ENCODE results near the gene ARHGAP26.
A peak's percentile ranks its signal among the peaks of the same experiment; 100 is the strongest.
"Not testable (repeated sequence)": the region's sequence is repeated elsewhere in the genome, so short reads cannot be mapped to it uniquely, and the experiment has no call there.

ARHGAP26 gene

DNA sequence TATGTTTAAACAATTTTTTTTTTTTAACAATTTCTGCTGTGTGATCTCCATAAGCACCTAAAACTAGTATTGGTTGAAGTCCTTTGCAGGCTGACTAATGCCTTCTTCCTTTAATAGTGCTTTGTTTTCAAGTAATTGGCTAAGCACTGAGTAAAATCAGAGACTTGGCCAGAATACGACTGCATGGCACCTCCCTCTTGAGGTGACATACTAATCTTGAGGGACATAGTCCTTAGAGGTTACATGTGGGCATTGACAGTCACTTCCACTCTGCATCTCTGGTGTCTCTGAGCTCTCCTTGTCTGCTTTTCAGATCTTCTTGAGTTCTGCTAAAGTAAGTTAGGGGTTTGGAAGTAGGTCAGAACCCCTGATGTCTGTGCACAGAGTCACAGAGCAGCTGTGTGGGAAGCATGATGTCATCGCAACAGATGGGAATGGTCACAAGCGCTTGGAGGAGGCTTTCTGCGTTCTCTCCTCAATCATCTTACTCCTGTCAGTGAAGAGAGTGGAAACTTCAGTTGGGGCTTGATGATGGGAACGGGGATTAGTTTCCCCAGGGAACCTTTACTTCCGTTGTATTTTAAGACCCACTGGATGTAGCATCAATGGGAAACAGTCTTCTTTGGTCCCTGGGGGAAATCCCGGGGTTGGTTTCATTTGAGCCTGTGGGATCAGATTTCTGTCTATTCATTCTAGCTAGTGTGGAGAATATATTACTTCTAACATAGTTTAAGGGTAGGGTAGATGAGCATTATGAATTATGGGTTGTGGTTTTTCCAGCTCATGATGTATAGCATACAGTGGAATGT, 136.9 kb downstream of the ARHGAP26 start:
- DNase-seq (ENCODE audit: low spot score) = no peak

GRCh38 chr5:142908659-142909058, 138.5 kb downstream of the ARHGAP26 start:
- no peak for DNase-seq (ENCODE audit: low spot score)

- no peak for DNase-seq (ENCODE audit: low spot score)
Observed at GRCh38 chr5:142910128-142910527, 140.0 kb downstream of the ARHGAP26 start.

GRCh38 chr5:142911170-142911569, 141.0 kb downstream of the ARHGAP26 start:
- DNase-seq (ENCODE audit: low spot score) = no peak

DNA sequence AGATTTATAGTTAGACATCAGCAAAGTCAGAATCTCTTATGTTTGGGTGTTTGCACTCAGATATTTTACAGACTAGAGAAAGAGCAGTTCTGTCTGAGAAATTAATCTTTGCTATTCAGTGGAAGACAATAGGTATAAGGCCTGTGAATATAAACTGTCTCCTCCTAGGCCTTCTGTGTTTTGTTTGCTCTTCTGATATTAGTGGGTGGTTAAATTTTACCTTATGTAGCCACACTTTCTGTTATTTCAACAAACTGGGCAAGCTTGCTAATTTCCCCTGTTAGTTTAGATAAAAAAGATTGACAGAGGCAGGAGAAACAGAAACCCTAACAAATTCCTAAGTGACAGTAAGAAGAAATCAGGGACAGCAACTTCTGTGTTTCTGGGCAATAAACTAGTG, 141.6 kb downstream of the ARHGAP26 start:
- DNase-seq (ENCODE audit: low spot score) = no peak

- DNase-seq (ENCODE audit: low spot score) = no peak
Observed at GRCh38 chr5:142913728-142914338, 143.7 kb downstream of the ARHGAP26 start.

- no peak for DNase-seq (ENCODE audit: low spot score)
Observed at GRCh38 chr5:142915038-142915437, 144.9 kb downstream of the ARHGAP26 start.

DNA sequence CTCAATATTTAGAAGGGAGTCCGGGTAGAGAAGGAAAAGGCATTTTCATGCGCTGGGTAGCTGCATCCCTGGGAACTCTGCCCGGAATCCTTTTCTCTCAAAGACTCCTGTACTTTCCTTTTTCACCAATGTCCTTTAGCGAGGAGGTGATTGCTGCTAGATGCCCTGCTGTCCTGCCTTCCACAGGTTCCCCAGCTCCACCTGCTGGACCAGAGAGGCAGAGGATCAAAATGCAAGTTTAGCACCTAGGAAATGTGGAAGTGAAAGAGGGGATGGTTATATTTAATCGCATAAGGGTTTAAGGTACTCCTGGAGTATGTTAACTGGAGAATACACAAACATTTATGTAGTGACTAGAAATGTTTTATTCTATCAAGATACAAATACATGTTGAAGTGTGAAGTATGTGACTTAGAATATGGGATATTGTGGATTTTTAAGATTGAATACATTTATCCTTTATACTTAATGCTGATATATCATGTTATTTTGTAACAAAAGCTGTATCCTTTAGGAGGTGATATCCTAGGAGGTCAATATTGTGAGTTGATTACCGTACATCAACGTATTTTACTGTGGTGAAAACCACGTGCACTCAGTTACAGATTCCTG, 145.7 kb downstream of the ARHGAP26 start:
- peak; percentile 51 for DNase-seq (ENCODE audit: low spot score)

DNA sequence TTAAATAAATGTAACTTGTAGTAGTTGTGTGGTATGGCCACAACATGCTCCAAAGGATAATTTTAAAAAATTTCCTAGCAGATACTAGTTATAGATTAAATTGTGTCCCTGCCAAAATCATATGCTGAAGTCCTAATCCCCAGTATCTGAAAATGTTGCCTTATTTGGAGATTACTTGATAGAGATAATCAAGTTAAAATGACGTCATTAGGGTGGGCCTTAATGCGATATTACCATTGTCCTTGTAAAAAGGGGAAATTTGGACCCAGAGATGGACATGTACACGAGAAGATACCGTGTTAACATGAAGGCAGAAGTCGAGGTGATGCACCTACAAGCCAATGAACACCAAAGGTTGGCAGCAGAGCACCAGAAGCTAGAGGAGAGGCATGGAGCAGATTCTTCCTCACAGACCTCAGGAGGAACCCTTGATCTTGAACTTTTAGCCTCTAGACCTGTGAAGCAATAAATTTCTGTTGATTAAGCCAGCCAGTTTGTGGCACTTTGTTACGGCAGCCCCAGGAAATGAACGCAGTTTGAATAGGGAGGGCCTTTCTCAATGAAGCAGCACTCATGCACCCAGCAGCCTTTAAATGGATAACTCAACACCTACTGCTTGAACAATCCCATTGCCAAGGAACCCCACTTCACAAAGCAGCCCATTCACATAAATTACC, 148.9 kb downstream of the ARHGAP26 start:
- no peak for DNase-seq (ENCODE audit: low spot score)

DNA sequence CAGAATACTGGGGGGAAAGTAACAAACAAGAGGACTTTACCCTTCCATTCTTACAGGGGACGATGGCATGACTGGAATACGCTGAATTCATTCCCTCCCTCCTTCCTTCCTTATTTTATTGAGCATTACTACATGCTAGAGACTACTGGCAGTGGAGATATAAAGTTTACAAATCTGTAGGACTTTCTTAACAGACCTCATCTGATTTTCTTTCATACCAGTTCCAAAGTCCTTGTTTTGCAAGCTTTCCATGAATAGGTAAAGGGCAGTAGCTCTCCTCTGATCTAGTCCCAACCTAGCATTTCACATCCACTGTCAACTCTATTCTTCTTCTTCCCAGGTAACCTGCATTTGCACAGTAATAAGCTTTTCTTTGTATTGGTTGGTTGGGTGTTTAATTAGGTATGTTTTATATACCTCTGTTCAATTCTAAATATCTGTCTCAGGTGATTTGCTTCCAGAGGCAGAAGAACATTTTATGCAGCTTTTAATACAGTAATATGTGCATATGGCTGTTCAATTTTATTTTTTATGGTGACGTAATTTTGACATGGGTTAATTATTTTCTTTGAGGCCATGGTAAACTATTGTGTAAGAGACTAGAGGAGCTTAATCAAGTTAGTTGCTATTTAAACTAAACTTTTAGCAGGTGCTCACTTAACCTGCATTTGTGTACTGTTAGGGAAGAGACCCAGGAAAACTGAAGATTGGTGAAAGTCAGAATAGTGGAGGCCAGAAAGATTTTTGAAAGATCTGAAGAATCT, 150.9 kb downstream of the ARHGAP26 start:
- DNase-seq (ENCODE audit: low spot score) = no peak

- no peak for DNase-seq (ENCODE audit: low spot score)
Observed at GRCh38 chr5:142922223-142922952, 152.2 kb downstream of the ARHGAP26 start.

- DNase-seq (ENCODE audit: low spot score) = no peak
Observed at GRCh38 chr5:142924135-142924883, 154.1 kb downstream of the ARHGAP26 start.

DNA sequence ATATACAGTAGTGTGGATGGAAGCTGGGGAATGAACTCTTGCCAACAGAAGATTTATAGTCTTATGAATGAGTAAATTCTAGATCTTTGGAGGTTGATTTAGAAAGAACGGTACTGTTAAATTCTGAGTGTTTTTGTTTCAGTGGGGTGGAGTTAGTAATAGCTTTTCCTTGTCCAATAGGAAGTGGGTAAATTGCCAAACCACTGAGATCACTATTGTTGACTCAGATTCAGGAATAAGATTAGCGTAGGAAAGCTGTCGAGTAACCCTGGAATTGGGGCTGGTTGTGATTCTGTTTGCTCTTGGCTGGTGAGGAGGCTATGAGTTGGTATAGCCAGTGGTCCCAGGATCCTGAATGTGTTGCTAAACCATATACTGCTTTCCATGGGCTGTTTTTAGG, 155.6 kb downstream of the ARHGAP26 start:
- no peak for DNase-seq (ENCODE audit: low spot score)

- DNase-seq (ENCODE audit: low spot score) = no peak
Observed at GRCh38 chr5:142926549-142926948, 156.4 kb downstream of the ARHGAP26 start.

GRCh38 chr5:142928999-142929398, 158.8 kb downstream of the ARHGAP26 start:
- not testable (repeated sequence) for DNase-seq (ENCODE audit: low spot score)

DNA sequence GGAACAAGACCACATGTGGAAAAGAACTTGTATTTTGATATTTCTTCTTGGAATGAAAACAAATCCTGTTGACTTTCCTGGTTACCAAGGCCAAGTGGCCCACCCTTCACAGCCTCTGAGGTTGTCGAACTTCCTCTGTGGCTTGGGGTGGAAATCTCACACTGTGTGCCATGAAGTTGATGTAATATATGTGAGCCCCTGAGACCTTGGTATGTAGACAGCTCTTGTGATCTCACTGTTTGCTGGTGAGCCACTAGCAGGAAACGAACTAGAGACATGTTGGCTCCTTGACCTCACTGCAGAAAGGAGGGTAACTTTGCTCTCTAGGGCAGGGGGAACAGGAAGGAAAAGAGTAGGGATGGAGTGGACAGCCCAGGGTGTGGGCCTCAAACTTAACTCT, 159.4 kb downstream of the ARHGAP26 start:
- no peak for DNase-seq (ENCODE audit: low spot score)

GRCh38 chr5:142930395-142931110, 160.4 kb downstream of the ARHGAP26 start:
- no peak for DNase-seq (ENCODE audit: low spot score)

DNA sequence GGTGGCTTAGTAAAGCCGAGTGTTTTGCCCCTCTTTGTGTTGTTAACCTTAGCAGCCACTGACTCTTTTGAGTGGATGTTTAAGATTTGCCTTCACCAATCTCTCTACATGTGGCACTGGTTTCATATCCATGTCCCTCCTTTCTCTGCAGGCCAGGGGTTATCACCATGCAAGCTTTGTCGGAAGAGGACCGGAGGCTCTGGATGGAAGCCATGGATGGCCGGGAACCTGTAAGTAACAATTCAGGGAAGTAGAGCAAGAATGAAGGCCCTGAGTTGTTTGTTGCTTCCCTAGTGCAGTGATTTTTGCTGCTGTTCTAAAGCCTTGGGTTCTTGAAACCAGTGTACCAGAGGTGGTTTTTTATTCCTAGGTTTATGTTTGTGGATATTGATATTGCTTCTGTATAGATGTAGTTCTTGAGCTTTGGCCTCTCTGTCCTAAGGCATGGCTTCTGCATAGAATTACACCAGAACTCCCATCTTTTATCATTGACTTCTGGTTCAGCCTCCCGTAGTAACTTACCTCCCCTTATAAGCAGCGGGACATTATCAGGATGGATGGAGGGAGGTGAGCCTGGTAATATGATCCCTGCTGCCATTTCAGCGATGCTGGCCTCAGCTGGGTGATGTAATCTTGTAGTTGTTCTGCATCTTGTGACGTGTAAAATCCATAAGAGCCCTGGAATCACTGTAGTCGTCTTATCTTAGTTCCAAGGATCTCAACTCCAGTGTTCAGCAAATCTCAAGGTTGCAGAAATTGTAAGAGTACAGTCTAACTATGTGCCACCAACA, 161.9 kb downstream of the ARHGAP26 start:
- no peak for DNase-seq (ENCODE audit: low spot score)

Measured in ecto neural progenitor cell (in vitro differentiated cells).